Peyer's patch (tissue), 4 donors: ENCODE data around the gene CDH23.
A peak's percentile ranks its signal among the peaks of the same experiment; 100 is the strongest.

Experiments used
- CTCF ChIP-seq, 6 experiments: fragments of 450-650 bp in 4 of 6; fragments of 200-600 bp in 2 of 6; sonication (generic) in 1 of 6; IDR thresholded peaks; one replicate each; pipeline ENCODE4 v1.5.1; 2017 to 2019; ENCODE audit warnings: antibody characterized with exemption in 6 of 6, mild to moderate bottlenecking in 3 of 6, moderate library complexity in 1 of 6
- POLR2A ChIP-seq, 2 donors: fragments of 450-650 bp; IDR thresholded peaks; one replicate each; pipeline ENCODE4 v1.5.1; 2017; ENCODE audit warnings: antibody characterized with exemption in 2 of 2, mild to moderate bottlenecking in 2 of 2, moderate library complexity in 2 of 2

GRCh38 chr10:71773221-71773971, 376.7 kb downstream of the CDH23 start, which contains the start of gene VSIR:
- TF ChIP-seq CTCF (IDR thresholded peaks at IDR 0.05): peak; percentile 95 to 99 (median 98)
- peak; percentile 99 for TF ChIP-seq POLR2A (IDR thresholded peaks at IDR 0.05)
